K562 (cell line): ENCODE data around the gene GSG1. TPM values are rescaled to one million over a fixed set of nuclear protein-coding genes. Genes with fewer than 3 reads are reported as not detected.
"Not testable (repeated sequence)": the region's sequence is repeated elsewhere in the genome, so short reads cannot be mapped to it uniquely, and the experiment has no call there.

Experiments
- ATAC-seq: fragments of 200-7000 bp; cut with Tn5 transposase; 3 replicates; pipeline ENCODE4 v1.9.1; 2020; ENCODE audit warnings: moderate library complexity
- BruUV-seq: library from RNA; stranded (reverse); fragments of 400-500 nt; replicated peaks from 2 replicates; lab custom pipeline; 2021; lab: Mats Ljungman, UMichigan
- CTCF ChIA-PET: fragments of 300-600 bp; formaldehyde crosslinking; extraction: SDS; loops from one replicate; lab custom pipeline; 2021; ENCODE audit warnings: low intra/inter-chr PET ratio; lab: Yijun Ruan, JAX
- POLR2A ChIA-PET: fragments of 300-600, 350-650 bp; sonication (Branson Sonifier 250); formaldehyde crosslinking; extraction: SDS; loops from one replicate; lab custom pipeline; 2021; ENCODE audit warnings: antibody characterized with exemption, inconsistent platforms; lab: Yijun Ruan, JAX
- DNase-seq, 4 experiments: peaks; one replicate each; pipeline versions ENCODE4 v3.0.0 to v3.0.0-alpha.2; 2011 to 2018; ENCODE audit warnings: low spot score in 3 of 4, mixed read lengths in 3 of 4; ENCODE audit errors: extremely low read depth in 1 of 4
- FAIRE-seq: peaks from 2 replicates; lab custom pipeline; 2011; peaks lifted over from hg19 to GRCh38; lab: Jason Lieb, UNC
- H2AFZ ChIP-seq: 2 replicates; pipeline ENCODE4 v1.6.0; 2011; ENCODE audit warnings: low read depth, low read length, control low read depth, inconsistent platforms
- H3K27ac ChIP-seq: fragments of 200-600 bp; 3 replicates; pipeline ENCODE4 v1.8.0; 2011; ENCODE audit warnings: low read depth, mild to moderate bottlenecking, control low read depth, inconsistent platforms, low read length, moderate library complexity, mixed read lengths; ENCODE audit errors: extremely low read depth
- H3K27me3 ChIP-seq, 2 experiments: fragments of 300-600 bp in 1 of 2; 2 replicates in 1 of 2; 3 replicates in 1 of 2; pipeline versions ENCODE4 v1.6.0 to v1.8.0; 2011; ENCODE audit warnings: inconsistent platforms in 2 of 2, low read length in 2 of 2, mild to moderate bottlenecking in 1 of 2, mixed read lengths in 1 of 2, moderate library complexity in 1 of 2; ENCODE audit not compliant: control insufficient read depth in 2 of 2, insufficient read depth in 2 of 2
- H3K36me3 ChIP-seq: fragments of 300-600 bp; 3 replicates; pipeline ENCODE4 v1.8.0; 2011; ENCODE audit warnings: mild to moderate bottlenecking, low read length, inconsistent platforms; ENCODE audit not compliant: control insufficient read depth, insufficient read depth
- H3K4me1 ChIP-seq, 2 experiments: fragments of 200-600 bp in 1 of 2; replicated peaks in 1 of 2; 2 replicates in 1 of 2; 3 replicates in 1 of 2; pipeline versions ENCODE4 v1.5.1 to v1.8.0; 2011; ENCODE audit warnings: inconsistent platforms in 2 of 2, low read length in 2 of 2, mild to moderate bottlenecking in 1 of 2, mixed read lengths in 1 of 2, moderate library complexity in 1 of 2; ENCODE audit not compliant: control insufficient read depth in 2 of 2, insufficient read depth in 2 of 2
- H3K4me2 ChIP-seq: 2 replicates; pipeline ENCODE4 v1.6.1; 2011; ENCODE audit warnings: low read length, control low read depth, inconsistent platforms, mixed read lengths; ENCODE audit not compliant: insufficient read depth
- H3K4me3 ChIP-seq: fragments of 200-600 bp; sonication (generic), shearing (Covaris generic); 2 replicates; pipeline ENCODE4 v1.5.1; 2016; ENCODE audit warnings: control low read depth, inconsistent platforms
- H3K79me2 ChIP-seq: fragments of 200-600 bp; 3 replicates; pipeline ENCODE4 v1.8.0; 2011; ENCODE audit warnings: low read length, inconsistent platforms; ENCODE audit not compliant: control insufficient read depth, insufficient read depth
- H3K9ac ChIP-seq, 2 experiments: 2 replicates each; pipeline versions ENCODE4 v1.6.0 to v1.6.1; 2011; ENCODE audit warnings: low read depth in 2 of 2, low read length in 2 of 2, control low read depth in 1 of 2, inconsistent platforms in 1 of 2, mild to moderate bottlenecking in 1 of 2, mixed read lengths in 1 of 2; ENCODE audit not compliant: insufficient read depth in 1 of 2
- H3K9me1 ChIP-seq: one replicate; pipeline ENCODE4 v1.6.0; 2011; ENCODE audit warnings: inconsistent platforms, mild to moderate bottlenecking, low read length, moderate library complexity; ENCODE audit not compliant: control insufficient read depth, insufficient read depth
- H3K9me3 ChIP-seq: replicated peaks from 2 replicates; pipeline ENCODE4 v1.5.1; 2011; ENCODE audit warnings: low read depth, low read length, inconsistent platforms; ENCODE audit not compliant: control insufficient read depth, insufficient read depth
- H4K20me1 ChIP-seq: replicated peaks from 2 replicates; pipeline ENCODE4 v1.6.1; 2011; ENCODE audit warnings: low read length, inconsistent platforms, mixed read lengths; ENCODE audit not compliant: control insufficient read depth, insufficient read depth
- ARID4B ChIP-seq: sonication (generic); formaldehyde crosslinking; IDR thresholded peaks from 2 replicates; pipeline ENCODE4 v1.8.0; 2022; ENCODE audit warnings: mild to moderate bottlenecking, missing genetic modification reagents
- BRCA1 ChIP-seq, 2 experiments: fragments of 450-650 bp in 1 of 2; sonication (generic) in 1 of 2; formaldehyde crosslinking in 1 of 2; IDR thresholded peaks; 2 replicates each; pipeline versions ENCODE4 v1.5.0 to v1.6.1; 2017 to 2020; ENCODE audit warnings: mild to moderate bottlenecking in 1 of 2, missing genetic modification reagents in 1 of 2
- WGBS: fragments of 100-300 bp; shearing (Covaris generic); methylation state at CpG from one replicate; pipeline ENCODE4 v1.1.6; 2016; ENCODE audit warnings: low coverage, mixed read lengths; ENCODE audit not compliant: insufficient coverage; ENCODE audit errors: missing lambda C conversion rate; 5-methylcytosine and 5-hydroxymethylcytosine counted together
- in situ Hi-C: fragments of 300-500 bp; cut with MboI; formaldehyde crosslinking; loops from 4 replicates; pipeline ENCODE4 v1.15.0; 2018; ENCODE audit warnings: inconsistent platforms, mixed read lengths
- intact Hi-C: fragments of 100-400 bp; cut with micrococcal nuclease; formaldehyde crosslinking; loops from 2 replicates; pipeline ENCODE4 v1.14.2; 2022
- polyA plus RNA-seq, 8 experiments: library from polyadenylated mRNA; depleted of rRNA in 4 of 8; stranded (reverse) in 5 of 8; unstranded in 3 of 8; fragments of >200 nt; fragmentation: Nextera tagmentation in 2 of 8; fragmentation: Illumina TruSeq in 1 of 8; extraction: Ambion mirVana in 2 of 8; extraction: Trizol in 1 of 8; gene quantifications; 2 replicates each; pipeline versions ENCODE4 v1.2.1 to v1.2.3, GENCODE V29; 2011 to 2014; ENCODE audit warnings: inconsistent platforms in 1 of 8, missing spikeins in 1 of 8
- total RNA-seq, 7 experiments: library from RNA; depleted of rRNA in 6 of 7; stranded (reverse); fragments of >200 nt in 6 of 7; fragmentation: Illumina TruSeq in 2 of 7; extraction: Trizol in 2 of 7; gene quantifications; 2 replicates each; pipeline versions ENCODE4 v1.2.1 to v1.2.3, GENCODE V29; 2011 to 2021; ENCODE audit warnings: low replicate concordance in 1 of 7

The GSG1 gene
- total and polyA plus RNA-seq, 9 of the 15 experiments (the other 6 are each of a cell fraction or from before 2014, with no cell fraction given): not detected

GRCh38 chr12:13084898-13085640, 18.4 kb downstream of the GSG1 start:
- Histone ChIP-seq H3K79me2 (no peaks in the 10 kb centered on the region), H3K27ac (no peak overlapping the region), H3K4me1 (no peaks in the 10 kb centered on the region), H4K20me1 (no peaks in the 10 kb centered on the region; the same call in 1 of the 2 replicates), H3K27me3 (peaks cover 2 to 32% of the 10 kb centered on the region in 2 experiments; a peak in 2 of 5 replicates), H3K4me3 (no peak overlapping the region), H2AFZ (no peak overlapping the region), H3K9ac (no peak overlapping the region), H3K4me2 (no peak overlapping the region), H3K36me3 (no peaks in the 10 kb centered on the region), H3K9me3 (no peaks in the 10 kb centered on the region), H3K9me1 (no peaks in the 10 kb centered on the region)
- WGBS: 18% methylated on average over 11 of the region's 11 CpGs
- ATAC-seq: no peak
- no peak for FAIRE-seq
- in situ Hi-C loops (no loop called here), intact Hi-C loops (no loop called here)
- no TSS peak for BruUV-seq
- DNase-seq: no peak
- CTCF ChIA-PET: no interaction called here
- POLR2A ChIA-PET: interaction anchor here (0.6 to 1.1 kb wide), 2 partner anchors 35 to 297 kb away, joined by 3 read pairs; no protein-coding TSS in a partner anchor
- TF ChIP-seq ARID4B (CRISPR knock-in tag): no peak
- no peak for TF ChIP-seq BRCA1 (IDR thresholded peaks at IDR 0.05)
- no peak for TF ChIP-seq BRCA1 (CRISPR knock-in tag; IDR thresholded peaks at IDR 0.05)

GRCh38 chr12:13083638-13084037, 19.8 kb downstream of the GSG1 start:
- H2AFZ ChIP-seq, H3K36me3 ChIP-seq, H3K4me2 ChIP-seq, in situ Hi-C loops, H3K9ac ChIP-seq, FAIRE-seq, H3K4me3 ChIP-seq, H3K79me2 ChIP-seq, POLR2A ChIA-PET, intact Hi-C loops, H4K20me1 ChIP-seq, ATAC-seq, H3K9me3 ChIP-seq, H3K27ac ChIP-seq, H3K4me1 ChIP-seq, DNase-seq, H3K9me1 ChIP-seq, CTCF ChIA-PET, BruUV-seq: not testable (repeated sequence)
- WGBS: 13% methylated on average over 2 of the region's 5 CpGs
- H3K27me3 ChIP-seq: peaks cover 0 to 19% of the 10 kb centered on the region in 2 experiments; a peak in 2 of 5 replicates
